ENCODE measurements around the gene C19orf33.
A peak's percentile ranks its signal among the peaks of the same experiment; 100 is the strongest.

C19orf33 gene

DNA sequence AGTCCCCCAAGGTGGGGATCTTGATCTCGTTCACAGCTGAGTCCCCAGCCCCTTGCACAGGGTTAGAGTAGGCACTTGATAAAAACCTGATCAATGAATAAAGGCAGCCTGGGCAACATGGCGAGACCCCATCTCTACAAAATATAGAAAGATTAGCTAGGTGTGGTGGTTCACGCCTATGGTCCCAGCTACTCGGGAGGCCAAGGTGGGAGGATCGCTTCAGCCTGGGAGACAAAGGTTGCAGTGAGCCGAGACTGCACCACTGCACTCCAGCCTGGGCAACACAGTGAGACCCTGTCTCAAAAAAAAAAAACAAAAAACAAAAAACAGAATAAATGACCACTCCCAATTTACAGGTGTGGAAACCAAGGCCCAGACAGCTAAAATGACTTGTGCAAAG lies 6.9 kb downstream of the C19orf33 start:
- no peak overlapping the region for H3K4me3 ChIP-seq (ENCODE audit: low read depth, low read length)
- TF ChIP-seq POLR2A (IDR thresholded peaks at IDR 0.05; ENCODE audit: extremely low read depth, insufficient read length) (no peak), MYC (IDR thresholded peaks at IDR 0.05; ENCODE audit: low read depth, low read length) (no peak)
- TF ChIP-seq, protein P1, sequence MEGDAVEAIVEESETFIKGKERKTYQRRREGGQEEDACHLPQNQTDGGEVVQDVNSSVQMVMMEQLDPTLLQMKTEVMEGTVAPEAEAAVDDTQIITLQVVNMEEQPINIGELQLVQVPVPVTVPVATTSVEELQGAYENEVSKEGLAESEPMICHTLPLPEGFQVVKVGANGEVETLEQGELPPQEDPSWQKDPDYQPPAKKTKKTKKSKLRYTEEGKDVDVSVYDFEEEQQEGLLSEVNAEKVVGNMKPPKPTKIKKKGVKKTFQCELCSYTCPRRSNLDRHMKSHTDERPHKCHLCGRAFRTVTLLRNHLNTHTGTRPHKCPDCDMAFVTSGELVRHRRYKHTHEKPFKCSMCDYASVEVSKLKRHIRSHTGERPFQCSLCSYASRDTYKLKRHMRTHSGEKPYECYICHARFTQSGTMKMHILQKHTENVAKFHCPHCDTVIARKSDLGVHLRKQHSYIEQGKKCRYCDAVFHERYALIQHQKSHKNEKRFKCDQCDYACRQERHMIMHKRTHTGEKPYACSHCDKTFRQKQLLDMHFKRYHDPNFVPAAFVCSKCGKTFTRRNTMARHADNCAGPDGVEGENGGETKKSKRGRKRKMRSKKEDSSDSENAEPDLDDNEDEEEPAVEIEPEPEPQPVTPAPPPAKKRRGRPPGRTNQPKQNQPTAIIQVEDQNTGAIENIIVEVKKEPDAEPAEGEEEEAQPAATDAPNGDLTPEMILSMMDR (IDR thresholded peaks at IDR 0.05; ENCODE audit: low read depth, low read length): no peak
- TF ChIP-seq, protein P2, sequence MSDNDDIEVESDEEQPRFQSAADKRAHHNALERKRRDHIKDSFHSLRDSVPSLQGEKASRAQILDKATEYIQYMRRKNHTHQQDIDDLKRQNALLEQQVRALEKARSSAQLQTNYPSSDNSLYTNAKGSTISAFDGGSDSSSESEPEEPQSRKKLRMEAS (IDR thresholded peaks at IDR 0.05; ENCODE audit: low read depth, low read length): no peak
- DNase-seq (ENCODE audit: low read depth): no peak

DNA sequence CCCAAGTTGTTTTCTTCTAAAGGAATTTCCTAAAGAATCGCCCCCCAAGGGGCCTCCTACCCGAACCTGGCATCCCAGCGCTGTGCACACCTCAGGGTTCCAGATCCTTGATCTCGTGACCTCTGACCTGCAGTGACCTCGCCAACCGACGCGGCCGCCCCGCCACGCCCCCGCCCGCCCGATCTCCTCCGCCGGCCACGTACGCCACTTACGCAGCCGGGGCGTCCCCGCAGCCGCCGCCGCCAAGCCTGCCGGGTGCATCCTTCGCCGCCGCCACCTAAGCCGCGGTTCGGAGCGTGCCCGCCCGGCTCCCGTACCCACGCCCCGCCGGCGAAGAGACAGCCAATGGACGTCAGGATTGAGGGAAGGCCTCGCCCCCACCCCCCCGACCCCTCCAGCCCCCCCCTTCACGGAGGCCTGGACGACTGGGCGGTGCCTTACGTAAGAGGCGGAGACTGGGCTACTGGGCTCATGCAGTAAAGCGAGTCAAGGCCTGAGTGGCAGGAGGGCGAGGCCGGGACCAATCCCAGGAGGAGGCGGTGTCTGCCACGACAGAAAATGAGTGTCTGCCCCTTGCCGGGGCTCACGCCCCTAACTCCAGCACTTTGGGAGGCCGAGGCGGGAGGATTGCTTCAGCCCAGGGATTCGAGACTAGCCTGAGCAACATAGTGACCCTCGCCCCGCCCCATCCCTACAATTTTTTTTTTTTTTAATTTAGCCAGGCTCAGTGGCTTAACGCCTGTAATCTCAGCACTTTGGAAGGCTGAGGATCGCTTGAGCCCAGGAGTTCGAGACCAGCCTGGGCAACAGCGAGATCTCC lies 11.8 kb downstream of the C19orf33 start, which contains the start of gene YIF1B:
Gene YIF1B, minus strand, starts transcription at position 291 of the 820 bp plus-strand sequence. Its CDS starts 30 bp downstream, at position 261.
- TF ChIP-seq MYC (IDR thresholded peaks at IDR 0.05; ENCODE audit: low read depth, low read length): no peak
- TF ChIP-seq, protein P2 (IDR thresholded peaks at IDR 0.05; ENCODE audit: low read depth, low read length): no peak
- TF ChIP-seq, protein P1 (IDR thresholded peaks at IDR 0.05; ENCODE audit: low read depth, low read length): no peak
- TF ChIP-seq POLR2A (IDR thresholded peaks at IDR 0.05; ENCODE audit: extremely low read depth, insufficient read length): no peak
- H3K4me3 ChIP-seq (ENCODE audit: low read depth, low read length): peak within 1 kb of the TSS; percentile 85
- DNase-seq (ENCODE audit: low read depth): peak; percentile 94

DNA sequence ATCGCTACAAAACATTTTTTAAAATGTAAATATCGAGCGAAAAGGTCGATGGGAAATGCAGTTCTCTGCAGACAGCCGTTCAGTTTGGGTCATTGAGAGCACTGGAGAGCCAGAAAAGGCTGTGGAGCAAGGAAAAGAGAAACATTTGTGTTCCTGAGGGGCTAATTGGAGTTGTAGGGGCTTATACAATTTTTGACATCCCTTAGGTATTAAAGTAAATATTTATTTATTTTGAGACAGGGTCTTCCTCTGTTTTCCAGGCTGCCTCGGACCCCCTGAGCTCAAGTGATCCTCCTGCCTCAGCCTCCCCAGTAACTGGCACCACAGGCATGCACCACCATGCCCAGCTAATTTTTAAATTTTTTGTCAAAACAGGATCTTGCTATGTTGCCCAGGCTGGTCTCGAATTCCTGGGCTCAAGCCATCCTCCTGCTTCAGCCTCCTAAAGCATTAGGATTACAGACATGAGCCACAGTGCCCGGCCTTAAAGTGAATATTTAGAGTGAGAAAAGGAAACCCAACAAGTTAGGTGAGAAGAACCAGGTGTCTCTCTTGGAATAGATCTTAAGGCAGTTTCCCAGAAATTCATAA lies 12.5 kb downstream of the C19orf33 start:
- peak overlapping the region; percentile 38 for H3K4me3 ChIP-seq (ENCODE audit: low read depth, low read length)
- DNase-seq (ENCODE audit: low read depth): no peak
- TF ChIP-seq POLR2A (IDR thresholded peaks at IDR 0.05; ENCODE audit: extremely low read depth, insufficient read length): no peak
- TF ChIP-seq, protein P1 (IDR thresholded peaks at IDR 0.05; ENCODE audit: low read depth, low read length): no peak
- TF ChIP-seq, protein P2 (IDR thresholded peaks at IDR 0.05; ENCODE audit: low read depth, low read length): no peak
- no peak for TF ChIP-seq MYC (IDR thresholded peaks at IDR 0.05; ENCODE audit: low read depth, low read length)

DNA sequence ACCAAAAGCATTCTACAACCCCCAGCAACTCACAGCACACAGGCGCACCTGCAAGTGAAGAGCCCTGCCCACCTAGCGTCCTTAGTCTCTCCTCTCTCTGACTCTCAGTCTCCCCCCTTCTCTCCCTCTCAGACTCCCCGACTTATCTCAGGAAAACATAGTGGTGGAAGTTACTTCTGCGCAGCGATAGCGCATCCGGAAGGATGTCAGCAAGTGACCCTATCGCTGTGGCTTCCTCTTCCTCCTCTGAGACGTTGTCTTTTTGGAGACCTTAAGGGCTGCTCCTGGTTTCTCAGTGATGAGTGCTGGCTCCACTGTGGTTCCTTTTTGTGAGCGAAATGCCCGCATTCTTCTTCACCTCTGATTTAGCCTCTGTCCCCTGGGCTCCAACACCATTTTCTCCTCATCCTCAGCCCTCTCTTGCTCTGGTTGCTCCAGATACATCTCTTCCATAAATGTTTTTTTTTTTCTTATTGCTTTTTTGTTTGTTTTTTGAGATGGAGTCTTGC lies 13.1 kb downstream of the C19orf33 start:
- DNase-seq (ENCODE audit: low read depth): peak; percentile 58
- H3K4me3 ChIP-seq (ENCODE audit: low read depth, low read length): peak overlapping the region; percentile 38

DNA sequence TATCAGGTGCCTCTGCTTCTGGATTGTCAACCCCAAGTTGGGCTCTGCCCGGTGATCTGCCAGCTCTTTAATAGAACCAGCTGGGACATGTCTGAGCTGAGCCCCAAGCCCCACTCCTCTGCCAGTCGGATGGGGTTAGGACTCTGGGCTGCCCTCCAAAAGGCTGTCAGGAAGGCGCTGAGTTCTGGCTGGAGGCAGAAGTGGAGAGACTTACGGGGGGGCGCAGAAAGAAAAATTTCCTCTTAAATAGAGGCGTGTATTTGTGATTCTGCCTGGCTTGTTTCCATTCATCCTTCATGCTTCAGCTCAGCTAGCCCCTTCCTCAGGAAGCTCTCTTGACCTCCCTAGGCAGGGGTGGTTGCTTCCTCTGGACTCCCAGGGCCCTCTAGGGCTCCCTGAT lies 14.6 kb downstream of the C19orf33 start:
- TF ChIP-seq, protein P2 (IDR thresholded peaks at IDR 0.05; ENCODE audit: low read depth, low read length): no peak
- TF ChIP-seq POLR2A (IDR thresholded peaks at IDR 0.05; ENCODE audit: extremely low read depth, insufficient read length): no peak
- TF ChIP-seq, protein P1 (IDR thresholded peaks at IDR 0.05; ENCODE audit: low read depth, low read length): no peak
- TF ChIP-seq MYC (IDR thresholded peaks at IDR 0.05; ENCODE audit: low read depth, low read length): no peak
- no peak overlapping the region for H3K4me3 ChIP-seq (ENCODE audit: low read depth, low read length)
- DNase-seq (ENCODE audit: low read depth): no peak

More for the DNA sequence above, 13.1 kb downstream of the C19orf33 start:
- TF ChIP-seq, protein P2 (IDR thresholded peaks at IDR 0.05; ENCODE audit: low read depth, low read length): no peak
- TF ChIP-seq, protein P1 (IDR thresholded peaks at IDR 0.05; ENCODE audit: low read depth, low read length): no peak
- no peak for TF ChIP-seq MYC (IDR thresholded peaks at IDR 0.05; ENCODE audit: low read depth, low read length)
- TF ChIP-seq POLR2A (IDR thresholded peaks at IDR 0.05; ENCODE audit: extremely low read depth, insufficient read length): no peak

Measured in NB4 (cell line).